HG02642 (cell line): ENCODE results near the gene FRMPD4.

Source experiments
- ATAC-seq: cut with Tn5 transposase; IDR thresholded peaks from one replicate; pipeline ENCODE4 v1.9.1; 2021; ENCODE audit warnings: mild to moderate bottlenecking; ENCODE audit not compliant: unreplicated experiment, poor library complexity

The FRMPD4 gene

GRCh38 chrX:12702509-12703091, 564.3 kb downstream of the FRMPD4 start:
- no peak for ATAC-seq

- no peak for ATAC-seq
These were observed 566.4 kb downstream of the FRMPD4 start for GRCh38 chrX:12704706-12705105.

GRCh38 chrX:12709047-12709446, 570.8 kb downstream of the FRMPD4 start:
- ATAC-seq: no peak

GRCh38 chrX:12711435-12712040, 573.3 kb downstream of the FRMPD4 start:
- ATAC-seq: no peak

GRCh38 chrX:12716574-12716973, 578.3 kb downstream of the FRMPD4 start:
- ATAC-seq: no peak

- ATAC-seq: no peak
These were observed 581.6 kb downstream of the FRMPD4 start for GRCh38 chrX:12719837-12720236.

- ATAC-seq: no peak
These were observed 582.8 kb downstream of the FRMPD4 start for GRCh38 chrX:12721042-12721441.

GRCh38 chrX:12722314-12722713, 584.0 kb downstream of the FRMPD4 start:
- ATAC-seq: no peak

GRCh38 chrX:12741416-12741815, 603.1 kb downstream of the FRMPD4 start:
- ATAC-seq: no peak

- ATAC-seq: no peak
These were observed 609.2 kb downstream of the FRMPD4 start for GRCh38 chrX:12747433-12747832.

- no peak for ATAC-seq
These were observed 613.6 kb downstream of the FRMPD4 start for GRCh38 chrX:12751887-12752286.

- no peak for ATAC-seq
These were observed 615.1 kb downstream of the FRMPD4 start for GRCh38 chrX:12753366-12753765.

- no peak for ATAC-seq
These were observed 620.0 kb downstream of the FRMPD4 start for GRCh38 chrX:12758291-12758690.

GRCh38 chrX:12767856-12768255, 629.6 kb downstream of the FRMPD4 start:
- ATAC-seq: no peak

GRCh38 chrX:12768491-12768890, 630.2 kb downstream of the FRMPD4 start:
- ATAC-seq: no peak

GRCh38 chrX:12770440-12770839, 632.2 kb downstream of the FRMPD4 start:
- no peak for ATAC-seq

- ATAC-seq: peak; percentile 100
These were observed 633.3 kb downstream of the FRMPD4 start for GRCh38 chrX:12771445-12772069.
